OCI-LY1 (cell line): Measurements from ENCODE around the gene RBP7.

Experiments used
- H2AFZ ChIP-seq: fragments of 200-600 bp; sonication (generic), shearing (Covaris generic); 2 replicates; pipeline ENCODE4 v1.6.0; 2014; ENCODE audit warnings: antibody characterized with exemption, mild to moderate bottlenecking, low read length
- H3F3A ChIP-seq: fragments of 200-600 bp; sonication (generic), shearing (Covaris generic); 2 replicates; pipeline ENCODE4 v1.6.0; 2014; ENCODE audit warnings: mild to moderate bottlenecking, antibody characterized with exemption, low read length, moderate library complexity; ENCODE audit not compliant: insufficient read depth
- H3K27ac ChIP-seq: fragments of 200-600 bp; sonication (generic); 2 replicates; pipeline ENCODE4 v1.5.1; 2014; ENCODE audit warnings: low read length, mixed run types, mild to moderate bottlenecking, low read depth; ENCODE audit not compliant: poor library complexity, severe bottlenecking
- H3K27me3 ChIP-seq: fragments of 200-600 bp; sonication (generic); 2 replicates; pipeline ENCODE4 v1.6.0; 2014; ENCODE audit warnings: antibody characterized with exemption, mild to moderate bottlenecking, low read length, moderate library complexity; ENCODE audit not compliant: insufficient read depth
- H3K36me3 ChIP-seq: fragments of 200-600 bp; sonication (generic); 2 replicates; pipeline ENCODE4 v1.6.1; 2014; ENCODE audit warnings: mild to moderate bottlenecking, antibody characterized with exemption, low read length, moderate library complexity, mixed read lengths; ENCODE audit not compliant: insufficient read depth
- H3K4me1 ChIP-seq: fragments of 200-600 bp; sonication (generic); 2 replicates; pipeline ENCODE4 v1.5.1; 2014; ENCODE audit warnings: mild to moderate bottlenecking, low read length, moderate library complexity; ENCODE audit not compliant: insufficient read depth, severe bottlenecking
- H3K4me2 ChIP-seq: fragments of 200-600 bp; sonication (generic), shearing (Covaris generic); 2 replicates; pipeline ENCODE4 v1.6.1; 2014; ENCODE audit warnings: low read length
- H3K4me3 ChIP-seq: fragments of 200-600 bp; sonication (generic); 2 replicates; pipeline ENCODE4 v1.5.1; 2014; ENCODE audit warnings: low read length, low read depth, mild to moderate bottlenecking, mixed read lengths; ENCODE audit not compliant: poor library complexity, severe bottlenecking
- H3K79me2 ChIP-seq: fragments of 200-600 bp; shearing (Covaris generic); 2 replicates; pipeline ENCODE4 v1.6.1; 2016; ENCODE audit warnings: mixed run types, low read length, mixed read lengths; ENCODE audit not compliant: insufficient read depth
- H3K9ac ChIP-seq: fragments of 200-600 bp; sonication (generic), shearing (Covaris generic); 2 replicates; pipeline ENCODE4 v1.6.1; 2014; ENCODE audit warnings: mild to moderate bottlenecking, low read length, mixed read lengths
- H3K9me2 ChIP-seq: fragments of 200-600 bp; sonication (generic), shearing (Covaris generic); 2 replicates; pipeline ENCODE4 v1.6.1; 2014; ENCODE audit warnings: low read depth, mild to moderate bottlenecking, low read length, mixed read lengths
- H3K9me3 ChIP-seq: fragments of 200-600 bp; shearing (Covaris generic); 2 replicates; pipeline ENCODE4 v1.6.1; 2014; ENCODE audit warnings: low read length, mixed read lengths
- H4K20me1 ChIP-seq: fragments of 200-600 bp; sonication (generic), shearing (Covaris generic); 2 replicates; pipeline ENCODE4 v1.6.0; 2016; ENCODE audit warnings: mild to moderate bottlenecking, low read length; ENCODE audit not compliant: insufficient read depth
- EZH2 ChIP-seq: fragments of 200-600 bp; sonication (generic), shearing (Covaris generic); IDR thresholded peaks from 2 replicates; pipeline ENCODE4 v1.8.0; 2017; ENCODE audit warnings: borderline replicate concordance, mixed run types, mild to moderate bottlenecking, antibody characterized with exemption, low read length, moderate library complexity, mixed read lengths
- TF ChIP-seq, protein P1 (sequence below): fragments of 200-600 bp; sonication (generic), shearing (Covaris generic); IDR thresholded peaks from 2 replicates; pipeline ENCODE4 v1.5.1; 2017; ENCODE audit warnings: mild to moderate bottlenecking, antibody characterized with exemption, low read length, moderate library complexity, mixed read lengths

The RBP7 gene

DNA sequence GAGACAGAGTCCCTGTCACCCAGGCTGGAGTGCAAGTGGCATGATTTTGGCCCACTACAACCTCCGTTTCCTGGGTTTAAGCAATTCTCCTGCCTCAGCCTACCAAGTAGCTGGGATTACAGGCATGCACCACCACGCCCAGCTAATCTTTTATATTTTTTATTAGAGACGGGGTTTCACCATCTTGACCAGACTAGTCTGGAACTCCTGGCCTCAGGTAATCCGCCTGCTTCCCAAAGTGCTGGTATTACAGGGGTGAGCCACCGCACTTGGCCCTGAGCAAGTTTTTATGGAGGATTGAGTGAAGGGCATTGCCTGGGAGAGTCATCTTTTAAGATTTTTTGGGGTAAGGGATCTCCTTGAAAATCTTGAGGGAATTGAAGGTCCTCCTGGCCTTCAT, 64.2 kb downstream of the RBP7 start:
- Histone ChIP-seq H3K4me1 (no peaks in the 10 kb centered on the region), H2AFZ (no peak overlapping the region), H3K9me3 (no peaks in the 10 kb centered on the region), H3K9ac (no peak overlapping the region), H3K79me2 (peaks cover 2% of the 10 kb centered on the region; the same call in 1 of the 2 replicates), H3K9me2 (no peaks in the 10 kb centered on the region), H3K36me3 (no peaks in the 10 kb centered on the region), H3K4me2 (no peak overlapping the region), H4K20me1 (no peaks in the 10 kb centered on the region), H3K27me3 (no peaks in the 10 kb centered on the region), H3F3A (no peaks in the 10 kb centered on the region), H3K4me3 (no peak overlapping the region), H3K27ac (no peak overlapping the region)
- no peak for TF ChIP-seq EZH2
- TF ChIP-seq, protein P1, sequence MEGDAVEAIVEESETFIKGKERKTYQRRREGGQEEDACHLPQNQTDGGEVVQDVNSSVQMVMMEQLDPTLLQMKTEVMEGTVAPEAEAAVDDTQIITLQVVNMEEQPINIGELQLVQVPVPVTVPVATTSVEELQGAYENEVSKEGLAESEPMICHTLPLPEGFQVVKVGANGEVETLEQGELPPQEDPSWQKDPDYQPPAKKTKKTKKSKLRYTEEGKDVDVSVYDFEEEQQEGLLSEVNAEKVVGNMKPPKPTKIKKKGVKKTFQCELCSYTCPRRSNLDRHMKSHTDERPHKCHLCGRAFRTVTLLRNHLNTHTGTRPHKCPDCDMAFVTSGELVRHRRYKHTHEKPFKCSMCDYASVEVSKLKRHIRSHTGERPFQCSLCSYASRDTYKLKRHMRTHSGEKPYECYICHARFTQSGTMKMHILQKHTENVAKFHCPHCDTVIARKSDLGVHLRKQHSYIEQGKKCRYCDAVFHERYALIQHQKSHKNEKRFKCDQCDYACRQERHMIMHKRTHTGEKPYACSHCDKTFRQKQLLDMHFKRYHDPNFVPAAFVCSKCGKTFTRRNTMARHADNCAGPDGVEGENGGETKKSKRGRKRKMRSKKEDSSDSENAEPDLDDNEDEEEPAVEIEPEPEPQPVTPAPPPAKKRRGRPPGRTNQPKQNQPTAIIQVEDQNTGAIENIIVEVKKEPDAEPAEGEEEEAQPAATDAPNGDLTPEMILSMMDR = no peak

DNA sequence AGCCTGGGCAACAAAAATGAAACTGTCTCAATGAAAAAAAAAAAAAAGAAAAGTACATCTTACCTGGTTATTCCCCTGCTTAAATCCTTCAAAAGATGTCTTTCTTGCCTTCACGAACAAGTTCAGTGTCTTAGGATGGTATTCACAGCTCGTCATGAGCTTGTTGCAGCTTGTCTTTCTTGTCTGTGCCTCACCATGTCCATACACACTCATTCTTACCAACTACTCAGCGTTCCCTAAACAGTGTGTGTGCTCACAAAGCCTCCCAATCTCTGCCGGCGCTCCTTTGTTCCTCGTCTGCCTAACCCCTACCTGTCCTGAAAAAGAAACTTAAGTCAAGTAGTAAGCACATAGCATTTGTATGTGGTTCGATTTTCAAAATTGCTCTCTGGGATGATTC, 66.8 kb downstream of the RBP7 start:
- Histone ChIP-seq H3K9ac (no peak overlapping the region), H3K4me3 (no peak overlapping the region), H3K9me2 (no peaks in the 10 kb centered on the region), H3K79me2 (no peaks in the 10 kb centered on the region), H3F3A (no peaks in the 10 kb centered on the region), H2AFZ (no peak overlapping the region), H4K20me1 (no peaks in the 10 kb centered on the region), H3K27me3 (no peaks in the 10 kb centered on the region), H3K4me2 (no peak overlapping the region), H3K27ac (no peak overlapping the region), H3K9me3 (no peaks in the 10 kb centered on the region), H3K4me1 (no peaks in the 10 kb centered on the region), H3K36me3 (no peaks in the 10 kb centered on the region)
- no peak for TF ChIP-seq EZH2
- TF ChIP-seq, protein P1 = no peak

DNA sequence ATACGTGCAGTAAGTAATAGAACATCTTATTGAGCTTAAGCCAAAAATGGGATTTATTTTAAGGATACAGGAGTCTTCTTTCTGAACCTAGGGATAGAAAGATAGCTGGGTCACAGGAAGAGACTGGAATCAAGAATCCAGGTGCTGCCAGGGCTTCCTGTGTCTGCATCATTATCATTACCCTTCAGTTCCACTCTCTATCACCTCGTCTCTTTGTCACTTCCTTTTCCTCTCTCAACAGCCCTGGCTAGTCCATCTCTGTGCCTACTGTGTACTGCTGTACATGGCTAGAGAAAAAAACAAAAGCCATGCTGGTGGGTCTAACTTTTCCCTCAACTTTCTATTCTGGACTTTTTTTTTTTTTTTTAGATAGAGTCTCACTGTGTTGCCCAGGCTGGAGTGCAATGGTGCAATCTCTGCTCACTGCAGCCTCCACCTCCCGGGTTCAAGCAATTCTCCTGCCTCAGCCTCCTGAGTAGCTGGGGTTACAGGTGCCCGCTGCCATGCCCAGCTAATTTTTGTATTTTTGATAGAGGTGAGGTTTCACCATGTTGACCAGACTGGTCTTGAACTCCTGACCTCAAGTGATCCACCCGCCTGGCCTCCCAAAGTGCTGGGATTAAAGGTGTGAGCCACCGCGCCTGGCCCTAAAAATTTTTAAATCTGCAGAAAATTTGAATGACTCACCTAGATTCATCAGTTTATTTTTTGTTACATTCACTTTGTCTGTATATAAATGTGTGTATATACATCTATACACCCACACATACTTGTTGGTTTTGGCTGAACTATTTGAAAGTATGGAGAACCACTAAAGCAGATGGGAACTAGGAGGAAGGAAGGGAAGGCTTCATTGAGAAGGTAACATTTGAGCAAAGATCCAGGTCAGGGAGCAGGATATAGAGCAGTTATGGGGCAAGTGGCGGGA, 67.7 kb downstream of the RBP7 start:
- no peak overlapping the region for H2AFZ ChIP-seq
- H3K4me3 ChIP-seq = no peak overlapping the region
- no peaks in the 10 kb centered on the region for H3K36me3 ChIP-seq
- H3F3A ChIP-seq = no peaks in the 10 kb centered on the region
- H3K79me2 ChIP-seq = no peaks in the 10 kb centered on the region
- no peaks in the 10 kb centered on the region for H3K27me3 ChIP-seq
- no peak overlapping the region for H3K4me2 ChIP-seq
- no peaks in the 10 kb centered on the region for H4K20me1 ChIP-seq
- H3K27ac ChIP-seq = no peak overlapping the region
- H3K9me2 ChIP-seq = no peaks in the 10 kb centered on the region
- no peaks in the 10 kb centered on the region for H3K4me1 ChIP-seq
- H3K9ac ChIP-seq = no peak overlapping the region
- TF ChIP-seq, protein P1 = no peak
- no peaks in the 10 kb centered on the region for H3K9me3 ChIP-seq
